H1 (cell line): ENCODE results near the gene PRG2. TPM values are rescaled to one million over a fixed set of nuclear protein-coding genes. Genes with fewer than 3 reads are reported as not detected.

Experiments
- CTCF ChIA-PET: fragments of 300-600 bp; sonication (Branson Sonifier 250); formaldehyde crosslinking; loops from one replicate; lab custom pipeline; 2021; ENCODE audit not compliant: partially characterized antibody; lab: Charles Lee
- POLR2A ChIA-PET: fragments of 300-600 bp; sonication (Branson Sonifier 250); formaldehyde crosslinking; loops from one replicate; lab custom pipeline; 2021; ENCODE audit warnings: inconsistent platforms; ENCODE audit not compliant: partially characterized antibody; lab: Charles Lee
- DNase-seq, 2 experiments: peaks; one replicate each; pipeline versions ENCODE4 v3.0.0 to v3.0.0-alpha.2; 2010 to 2022; ENCODE audit warnings: low spot score in 2 of 2, low read depth in 1 of 2, mixed read lengths in 1 of 2
- FAIRE-seq: peaks from 2 replicates; lab custom pipeline; 2011; peaks lifted over from hg19 to GRCh38; lab: Jason Lieb, UNC
- H2AFZ ChIP-seq: 2 replicates; pipeline ENCODE4 v1.8.1; 2012; ENCODE audit warnings: low read length, inconsistent platforms
- H2AK5ac ChIP-seq: 2 replicates; pipeline ENCODE4 v1.6.1; 2013; ENCODE audit warnings: low read depth, low read length
- H2BK120ac ChIP-seq: replicated peaks from 2 replicates; pipeline ENCODE3; 2013; ENCODE audit warnings: low read depth, low read length, inconsistent platforms
- H2BK12ac ChIP-seq: 2 replicates; pipeline ENCODE4 v1.6.1; 2013; ENCODE audit warnings: low read depth, low read length
- H2BK15ac ChIP-seq: 2 replicates; pipeline ENCODE4 v1.6.1; 2013; ENCODE audit warnings: low read length
- H2BK20ac ChIP-seq: 2 replicates; pipeline ENCODE4 v1.6.1; 2013; ENCODE audit warnings: low read length
- H2BK5ac ChIP-seq: 2 replicates; pipeline ENCODE4 v1.6.1; 2013; ENCODE audit warnings: low read depth, low read length
- H3K14ac ChIP-seq: 2 replicates; pipeline ENCODE4 v1.6.1; 2013; ENCODE audit warnings: inconsistent platforms; ENCODE audit not compliant: insufficient read length
- H3K18ac ChIP-seq: 2 replicates; pipeline ENCODE4 v1.6.1; 2013; ENCODE audit warnings: low read length; ENCODE audit errors: extremely low read depth
- H3K23ac ChIP-seq: 2 replicates; pipeline ENCODE4 v1.6.1; 2013; ENCODE audit warnings: inconsistent platforms; ENCODE audit not compliant: insufficient read length
- H3K23me2 ChIP-seq: 2 replicates; pipeline ENCODE4 v1.6.1; 2013; ENCODE audit warnings: low read depth, low read length
- H3K27ac ChIP-seq: 2 replicates; pipeline ENCODE4 v1.6.1; 2011; ENCODE audit warnings: low read depth, low read length, inconsistent platforms
- H3K27me3 ChIP-seq, 4 experiments: replicated peaks in 1 of 4; 1 replicate in 1 of 4; 2 replicates in 3 of 4; pipeline versions ENCODE4 v1.6.1 to v1.8.1; 2011 to 2013; ENCODE audit warnings: low read length in 3 of 4, mild to moderate bottlenecking in 3 of 4, inconsistent platforms in 2 of 4, mixed read lengths in 2 of 4, moderate library complexity in 1 of 4; ENCODE audit not compliant: control insufficient read depth in 3 of 4, insufficient read depth in 3 of 4; ENCODE audit errors: extremely low read depth in 1 of 4
- H3K36me3 ChIP-seq, 4 experiments: 2 replicates each; pipeline versions ENCODE4 v1.6.1 to v1.8.1; 2011 to 2013; ENCODE audit warnings: mild to moderate bottlenecking in 4 of 4, low read length in 3 of 4, moderate library complexity in 2 of 4, control low read depth in 1 of 4, inconsistent platforms in 1 of 4; ENCODE audit not compliant: insufficient read depth in 4 of 4, control insufficient read depth in 2 of 4
- H3K4ac ChIP-seq: replicated peaks from 2 replicates; pipeline ENCODE3; 2013; ENCODE audit warnings: low read length, low read depth, mixed read lengths, inconsistent platforms; ENCODE audit not compliant: insufficient read length
- H3K4me1 ChIP-seq, 4 experiments: replicated peaks in 1 of 4; 1 replicate in 1 of 4; 2 replicates in 3 of 4; pipeline versions ENCODE4 v1.6.1 to v1.8.1; 2011 to 2013; ENCODE audit warnings: low read length in 3 of 4, inconsistent platforms in 2 of 4, mixed read lengths in 1 of 4; ENCODE audit not compliant: insufficient read depth in 4 of 4, control insufficient read depth in 3 of 4
- H3K4me2 ChIP-seq, 2 experiments: 2 replicates each; pipeline versions ENCODE4 v1.6.1 to v1.8.1; 2011 to 2013; ENCODE audit warnings: low read depth in 2 of 2, low read length in 2 of 2, control low read depth in 1 of 2, inconsistent platforms in 1 of 2, mild to moderate bottlenecking in 1 of 2; ENCODE audit not compliant: insufficient read depth in 1 of 2
- H3K4me3 ChIP-seq, 4 experiments: fragments of 200-600, 300-600 bp in 1 of 4; sonication (generic), shearing (Covaris generic), sonication (Bioruptor Twin) in 1 of 4; 2 replicates each; pipeline versions ENCODE4 v1.5.1 to v1.8.1; 2011 to 2016; ENCODE audit warnings: low read length in 4 of 4, low read depth in 3 of 4, control low read depth in 2 of 4, inconsistent platforms in 2 of 4, mild to moderate bottlenecking in 2 of 4, mixed read lengths in 1 of 4, moderate library complexity in 1 of 4; ENCODE audit not compliant: insufficient read depth in 2 of 4; ENCODE audit errors: extremely low read depth in 1 of 4
- H3K56ac ChIP-seq: replicated peaks from 2 replicates; pipeline ENCODE3; 2013; ENCODE audit warnings: low read depth, mild to moderate bottlenecking, mixed read lengths, low read length, inconsistent platforms; ENCODE audit not compliant: insufficient read length
- H3K79me1 ChIP-seq: 2 replicates; pipeline ENCODE4 v1.6.1; 2013; ENCODE audit warnings: low read depth, low read length, control low read depth
- H3K79me2 ChIP-seq, 2 experiments: 2 replicates each; pipeline versions ENCODE4 v1.6.1 to v1.8.1; 2012 to 2013; ENCODE audit warnings: low read length in 2 of 2, mild to moderate bottlenecking in 2 of 2, inconsistent platforms in 1 of 2; ENCODE audit not compliant: insufficient read depth in 2 of 2, control insufficient read depth in 1 of 2
- H3K9ac ChIP-seq, 4 experiments: replicated peaks in 1 of 4; 1 replicate in 1 of 4; 2 replicates in 3 of 4; pipeline versions ENCODE4 v1.6.1 to v1.8.1; 2011 to 2013; ENCODE audit warnings: low read depth in 3 of 4, low read length in 3 of 4, control low read depth in 2 of 4, mild to moderate bottlenecking in 2 of 4, moderate library complexity in 2 of 4, inconsistent platforms in 1 of 4; ENCODE audit errors: extremely low read depth in 1 of 4
- H3K9me3 ChIP-seq, 2 experiments: 2 replicates each; pipeline versions ENCODE4 v1.6.1 to v1.8.1; 2012 to 2013; ENCODE audit warnings: mild to moderate bottlenecking in 2 of 2, moderate library complexity in 2 of 2, control low read depth in 1 of 2, inconsistent platforms in 1 of 2, low read depth in 1 of 2, low read length in 1 of 2, mixed read lengths in 1 of 2; ENCODE audit not compliant: insufficient read depth in 2 of 2
- H4K20me1 ChIP-seq, 2 experiments: replicated peaks in 1 of 2; 2 replicates each; pipeline versions ENCODE3 to v1.8.1; 2011 to 2013; ENCODE audit warnings: inconsistent platforms in 2 of 2, low read length in 2 of 2, mild to moderate bottlenecking in 1 of 2; ENCODE audit not compliant: insufficient read depth in 2 of 2, control insufficient read depth in 1 of 2
- H4K5ac ChIP-seq: 2 replicates; pipeline ENCODE4 v1.6.1; 2013; ENCODE audit warnings: low read length, low read depth, mixed read lengths, inconsistent platforms; ENCODE audit not compliant: insufficient read length
- H4K8ac ChIP-seq: 2 replicates; pipeline ENCODE4 v1.8.0; 2013; ENCODE audit warnings: mild to moderate bottlenecking, moderate library complexity, low read length, inconsistent platforms; ENCODE audit not compliant: insufficient read depth; ENCODE audit errors: extremely low read depth
- H4K91ac ChIP-seq: replicated peaks from 2 replicates; pipeline ENCODE3; 2013; ENCODE audit warnings: low read length, mixed read lengths, inconsistent platforms; ENCODE audit not compliant: insufficient read length
- ASH2L ChIP-seq: fragments of 200-600, 300-600 bp; sonication (generic); IDR thresholded peaks from one replicate; pipeline ENCODE4 v1.7.1; 2017; ENCODE audit warnings: low read length
- BCL11A ChIP-seq, 2 experiments: IDR thresholded peaks; one replicate each; pipeline ENCODE4 v1.6.1; 2011; ENCODE audit warnings: low read depth in 2 of 2, low read length in 2 of 2, mild to moderate bottlenecking in 2 of 2
- CBX8 ChIP-seq: fragments of 300-800, 300-1000 bp; sonication (generic); IDR thresholded peaks from 2 replicates; pipeline ENCODE4 v1.7.1; 2016; ENCODE audit warnings: low read depth, low read length, borderline replicate concordance
- CHD1 ChIP-seq: IDR thresholded peaks from 2 replicates; pipeline ENCODE4 v1.6.1; 2012; ENCODE audit warnings: low read depth, low read length, improper control_type of control experiment
- EP300 ChIP-seq, 2 experiments: IDR thresholded peaks; 1 replicate in 1 of 2; 2 replicates in 1 of 2; pipeline ENCODE4 v1.6.1; 2011 to 2012; ENCODE audit warnings: low read depth in 2 of 2, low read length in 2 of 2, mild to moderate bottlenecking in 2 of 2, borderline replicate concordance in 1 of 2, inconsistent platforms in 1 of 2, moderate library complexity in 1 of 2
- GABPA ChIP-seq: IDR thresholded peaks from 2 replicates; pipeline ENCODE4 v1.6.1; 2011; ENCODE audit warnings: mild to moderate bottlenecking, low read length, moderate library complexity, borderline replicate concordance; ENCODE audit not compliant: insufficient read depth
- PHF8 ChIP-seq: fragments of 200-600 bp; sonication (generic); conservative IDR thresholded peaks from 2 replicates; pipeline ENCODE4 v1.7.1; 2012; ENCODE audit warnings: low read depth, mild to moderate bottlenecking, inconsistent platforms, low read length, moderate library complexity
- SRF ChIP-seq: IDR thresholded peaks from 2 replicates; pipeline ENCODE4 v1.6.1; 2011; ENCODE audit warnings: mild to moderate bottlenecking, low read depth, low read length, moderate library complexity
- WGBS, 2 experiments: shearing (Covaris generic) in 1 of 2; methylation state at CpG; one replicate each; pipeline versions ENCODE4 v1.1.6 to v1.1.7; 2013 to 2015; ENCODE audit warnings: low lambda C conversion rate in 2 of 2, mixed read lengths in 2 of 2, inconsistent platforms in 1 of 2, low coverage in 1 of 2, missing lambda C conversion rate in 1 of 2; ENCODE audit not compliant: insufficient replicate concordance in 2 of 2, insufficient coverage in 1 of 2, insufficient read length in 1 of 2; ENCODE audit errors: extremely low coverage in 1 of 2, missing lambda C conversion rate in 1 of 2; 5-methylcytosine and 5-hydroxymethylcytosine counted together
- polyA plus RNA-seq, 7 experiments: library from polyadenylated mRNA; depleted of rRNA in 3 of 7; stranded (reverse) in 5 of 7; unstranded in 2 of 7; fragments of >200 nt in 5 of 7; fragments of 200-250 nt in 2 of 7; gene quantifications; 1 replicate in 5 of 7; 2 replicates in 1 of 7; 4 replicates in 1 of 7; pipeline versions ENCODE4 v1.2.1 to v1.2.3, GENCODE V29; 2011 to 2013; ENCODE audit warnings: missing spikeins in 2 of 7, mixed read lengths in 2 of 7
- total RNA-seq: library from RNA; stranded (reverse); fragmentation: NEBNext Ultra II Directional; extraction: Animal tissue kit (Norgen Biotek cat#: 25700); gene quantifications from 2 replicates; pipeline ENCODE4 v1.2.1, GENCODE V29; 2021
- TF ChIP-seq, protein P1 (sequence below): IDR thresholded peaks from 2 replicates; pipeline ENCODE4 v1.6.1; 2012; ENCODE audit warnings: inconsistent platforms

The PRG2 gene
- total and polyA plus RNA-seq, 2 of the 8 experiments (the other 6 are each of a cell fraction or from before 2014, with no cell fraction given): 0.32 TPM; not detected in 1

DNA sequence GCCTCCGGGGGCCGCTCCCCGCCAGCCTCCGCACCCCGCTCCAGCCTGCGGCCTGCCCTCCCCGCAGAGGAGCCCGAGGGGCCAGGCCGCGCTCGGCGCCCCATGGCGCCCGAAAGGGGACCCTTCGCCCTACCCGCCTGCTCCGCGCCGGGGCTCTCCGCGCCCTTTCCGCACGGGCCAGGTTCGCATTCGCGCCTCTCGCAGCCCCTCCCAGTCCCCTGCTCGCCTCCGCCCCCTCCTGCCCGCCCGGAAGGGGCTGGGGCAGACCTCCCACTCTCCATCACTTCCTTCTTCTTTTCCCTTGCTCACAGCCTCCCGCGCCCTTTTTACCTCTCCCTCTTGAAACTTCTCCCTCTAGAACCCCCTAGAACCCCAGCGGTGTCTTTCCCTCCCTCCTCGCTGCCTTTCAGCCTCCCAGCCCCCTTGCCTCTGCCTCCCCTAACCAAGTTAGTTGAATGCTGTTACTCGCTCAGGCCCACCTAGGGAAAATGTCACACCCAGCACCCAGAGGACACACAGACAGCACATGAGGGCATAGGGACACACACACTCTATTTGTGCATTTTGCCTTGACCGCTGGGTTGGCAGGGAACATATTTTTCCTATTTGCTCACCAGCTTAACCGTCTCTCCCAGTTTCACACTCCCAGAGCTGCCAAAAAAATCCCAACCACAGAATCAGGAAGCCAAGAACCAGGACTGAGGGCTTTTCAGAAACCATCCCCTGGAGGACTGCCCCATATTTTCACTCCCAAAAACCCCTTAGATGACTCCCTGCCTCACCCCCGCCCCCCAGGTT lies 36.7 kb upstream of the PRG2 start, which contains the start of gene SLC43A3:
TSS of gene SLC43A3 (minus strand) at position 193 of the 798 bp plus-strand sequence. CDS start 949 bp downstream, outside the sequence.
- Histone ChIP-seq H2BK20ac (peak within 1 kb of the TSS; percentile 27; the same call in 1 of the 2 replicates), H3K79me1 (peaks cover 4% of the 10 kb centered on the region; the same call in 1 of the 2 replicates), H3K27me3 (peaks cover 0 to 11% (median 3%) of the 10 kb centered on the region in 4 experiments; a peak in 5 of 7 replicates), H2AK5ac (peak within 1 kb of the TSS; percentile 88; the same call in 1 of the 2 replicates), H3K14ac (no peak within 1 kb of the TSS), H4K91ac (peak within 1 kb of the TSS; percentile 53), H3K23me2 (no peaks in the 10 kb centered on the region; the same call in 1 of the 2 replicates), H4K5ac (peak within 1 kb of the TSS; percentile 61), H3K4me3 (peak within 1 kb of the TSS; percentile 53 to 65 (median 62)), H2AFZ (peak within 1 kb of the TSS; percentile 36; the same call in 1 of the 2 replicates), H3K4me2 (peak within 1 kb of the TSS; percentile 71 to 84), H3K23ac (no peak within 1 kb of the TSS), H2BK15ac (peak within 1 kb of the TSS; percentile 85; the same call in 1 of the 2 replicates), H3K56ac (no peak within 1 kb of the TSS), H3K27ac (no peak within 1 kb of the TSS), H4K8ac (peak within 1 kb of the TSS; percentile 93), H2BK5ac (no peak within 1 kb of the TSS; the same call in 1 of the 2 replicates), H3K4ac (peak within 1 kb of the TSS; percentile 32), H3K36me3 (peaks cover 0 to 14% (median 2%) of the 10 kb centered on the region in 4 experiments; a peak in 2 of 8 replicates), H2BK120ac (no peak within 1 kb of the TSS), H2BK12ac (peak within 1 kb of the TSS; percentile 43), H3K9ac (peak within 1 kb of the TSS in 3 of 4 experiments; percentile 6 to 44 (median 39); a peak in 6 of 7 replicates), H4K20me1 (no peaks in the 10 kb centered on the region), H3K9me3 (no peaks in the 10 kb centered on the region), H3K4me1 (peaks cover 0 to 19% (median 13%) of the 10 kb centered on the region in 4 experiments; a peak in 6 of 7 replicates), H3K79me2 (no peaks in the 10 kb centered on the region), H3K18ac (peak within 1 kb of the TSS; percentile 39)
- 16% methylated on average over 21 of the region's 39 CpGs; no CpG with 5 or more reads in 1 of the 2 experiments for WGBS, 2 experiments
- FAIRE-seq (no peak), DNase-seq (peak; percentile 23 to 83)
- ChIA-PET POLR2A (interaction anchor here (1.0 to 1.3 kb wide), 5 partner anchors 9 to 48 kb away, joined by 3 to 5 read pairs (median 3); no protein-coding TSS in a partner anchor), CTCF (interaction anchor here (0.7 to 10.1 kb wide), 14 partner anchors 9 to 135 kb away, joined by 3 to 68 read pairs (median 4); partner anchors contain the start of gene RTN4RL2)
- TF ChIP-seq, protein P1, sequence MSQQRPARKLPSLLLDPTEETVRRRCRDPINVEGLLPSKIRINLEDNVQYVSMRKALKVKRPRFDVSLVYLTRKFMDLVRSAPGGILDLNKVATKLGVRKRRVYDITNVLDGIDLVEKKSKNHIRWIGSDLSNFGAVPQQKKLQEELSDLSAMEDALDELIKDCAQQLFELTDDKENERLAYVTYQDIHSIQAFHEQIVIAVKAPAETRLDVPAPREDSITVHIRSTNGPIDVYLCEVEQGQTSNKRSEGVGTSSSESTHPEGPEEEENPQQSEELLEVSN: peak; percentile 80; the same call in 1 of the 2 replicates
- TF ChIP-seq PHF8 (peak; percentile 60), CHD1 (no peak), GABPA (0 out of 2 replicates have a peak, but pooled peaks have one; percentile 22), BCL11A (IDR thresholded peaks at IDR 0.05; ENCODE audit: low read depth in 2 of 2, low read length in 2 of 2) (no peak), SRF (no peak), EP300 (IDR thresholded peaks at IDR 0.05; ENCODE audit: borderline replicate concordance in 1 of 2, low read depth in 2 of 2, low read length in 2 of 2) (no peak), ASH2L (peak; percentile 68), CBX8 (no peak)
